K562 (cell line): ENCODE measurements around the gene POT1. TPM values are rescaled to one million over a fixed set of nuclear protein-coding genes. Genes with fewer than 3 reads are reported as not detected.
A peak's percentile ranks its signal among the peaks of the same experiment; 100 is the strongest.

ENCODE experiments used
- C11orf30 ChIP-seq: fragments of 450-650 bp; IDR thresholded peaks from 2 replicates; pipeline ENCODE4 v1.6.1; 2016; ENCODE audit warnings: low read depth, mild to moderate bottlenecking
- CBFB ChIP-seq: sonication (generic); formaldehyde crosslinking; IDR thresholded peaks from 2 replicates; pipeline ENCODE4 v1.4.0; 2020; ENCODE audit warnings: mild to moderate bottlenecking, missing genetic modification reagents
- CTBP1 ChIP-seq: fragments of 450-650 bp; IDR thresholded peaks from 2 replicates; pipeline ENCODE4 v1.6.1; 2016; ENCODE audit warnings: borderline replicate concordance
- CTCF ChIP-seq, 3 experiments: IDR thresholded peaks in 2 of 3; conservative IDR thresholded peaks in 1 of 3; 2 replicates each; pipeline ENCODE4 v1.5.1; 2011 to 2012; ENCODE audit warnings: low read length in 3 of 3, mild to moderate bottlenecking in 3 of 3, control low read depth in 2 of 3, improper control_type of control experiment in 1 of 3, inconsistent platforms in 1 of 3, low read depth in 1 of 3, mixed read lengths in 1 of 3, moderate library complexity in 1 of 3; ENCODE audit not compliant: insufficient read depth in 2 of 3
- FOXA1 ChIP-seq: fragments of 450-650 bp; IDR thresholded peaks from 2 replicates; pipeline ENCODE4 v1.6.1; 2016; ENCODE audit warnings: mild to moderate bottlenecking, borderline replicate concordance
- FOXP1 ChIP-seq: sonication (generic); formaldehyde crosslinking; IDR thresholded peaks from 2 replicates; pipeline ENCODE4 v1.8.0; 2022; ENCODE audit warnings: mild to moderate bottlenecking, missing genetic modification reagents
- HEY1 ChIP-seq: fragments of 250-450 bp; sonication (Bioruptor Pico); IDR thresholded peaks from 2 replicates; pipeline ENCODE4 v1.5.0; 2020; ENCODE audit warnings: mild to moderate bottlenecking, moderate library complexity, borderline replicate concordance
- KAT2B ChIP-seq: IDR thresholded peaks from one replicate; pipeline ENCODE4 v1.6.1; 2012; ENCODE audit warnings: low read depth, mild to moderate bottlenecking, control low read depth, inconsistent platforms, low read length, moderate library complexity
- KLF13 ChIP-seq: fragments of 450-650 bp; IDR thresholded peaks from 2 replicates; pipeline ENCODE4 v1.6.1; 2016; ENCODE audit warnings: missing genetic modification characterization, low read depth, mild to moderate bottlenecking, missing compliant biosample characterization, moderate library complexity, borderline replicate concordance
- PHTF2 ChIP-seq: fragments of 250-450 bp; sonication (Bioruptor Pico); IDR thresholded peaks from 2 replicates; pipeline ENCODE4 v1.5.0; 2021; ENCODE audit warnings: mild to moderate bottlenecking
- POLR3A ChIP-seq: IDR thresholded peaks from 2 replicates; pipeline ENCODE4 v1.6.1; 2011; ENCODE audit warnings: borderline replicate concordance, mild to moderate bottlenecking, moderate library complexity; ENCODE audit not compliant: insufficient read length, insufficient read depth; ENCODE audit errors: extremely low read depth
- POLR3G ChIP-seq: IDR thresholded peaks from 2 replicates; pipeline ENCODE4 v1.6.1; 2011; ENCODE audit not compliant: insufficient read length, insufficient replicate concordance; ENCODE audit errors: extremely low read depth
- RHOXF2B ChIP-seq: fragments of 250-450 bp; sonication (Bioruptor Pico); conservative IDR thresholded peaks from 2 replicates; pipeline ENCODE4 v1.5.1; 2021
- SRSF7 ChIP-seq: fragments of 200-400 bp; formaldehyde crosslinking; optimal IDR thresholded peaks from 2 replicates; pipeline ENCODE3; 2017; ENCODE audit warnings: mild to moderate bottlenecking, low read depth, low read length
- SUPT5H ChIP-seq: fragments of 450-650 bp; IDR thresholded peaks from 2 replicates; pipeline ENCODE4 v1.6.1; 2016
- THAP7 ChIP-seq: fragments of 250-450 bp; sonication (Bioruptor Pico); IDR thresholded peaks from 2 replicates; pipeline ENCODE4 v1.5.0; 2021
- ZNF121 ChIP-seq: sonication (generic); formaldehyde crosslinking; conservative IDR thresholded peaks from 2 replicates; pipeline ENCODE4 v1.8.0; 2022; ENCODE audit warnings: missing genetic modification reagents
- ZNF239 ChIP-seq: fragments of 250-450 bp; sonication (Bioruptor Pico); IDR thresholded peaks from 2 replicates; pipeline ENCODE4 v1.4.0; 2020; ENCODE audit warnings: mild to moderate bottlenecking
- ZNF253 ChIP-seq: fragments of 250-450 bp; sonication (Bioruptor Pico); conservative IDR thresholded peaks from 2 replicates; pipeline ENCODE4 v1.6.1; 2021; ENCODE audit warnings: mild to moderate bottlenecking
- ZNF3 ChIP-seq: fragments of 250-450 bp; sonication (Bioruptor Pico); IDR thresholded peaks from 2 replicates; pipeline ENCODE4 v1.5.0; 2021; ENCODE audit warnings: mild to moderate bottlenecking, moderate library complexity
- ZNF316 ChIP-seq: fragments of 450-650 bp; IDR thresholded peaks from 2 replicates; pipeline ENCODE4 v1.6.1; 2016
- ZNF668 ChIP-seq: fragments of 250-450 bp; sonication (Bioruptor Pico); IDR thresholded peaks from 2 replicates; pipeline ENCODE4 v1.8.0; 2022; ENCODE audit warnings: mild to moderate bottlenecking, inconsistent platforms
- ZNF707 ChIP-seq: fragments of 250-450 bp; sonication (Bioruptor Pico); conservative IDR thresholded peaks from 2 replicates; pipeline ENCODE4 v1.8.0; 2022; ENCODE audit warnings: inconsistent platforms, mild to moderate bottlenecking, moderate library complexity
- ZNF766 ChIP-seq: fragments of 200-800 bp; sonication (Bioruptor generic); conservative IDR thresholded peaks from 2 replicates; pipeline ENCODE4 v1.6.1; 2016; ENCODE audit warnings: missing genetic modification characterization, missing compliant biosample characterization
- polyA plus RNA-seq, 8 experiments: library from polyadenylated mRNA; depleted of rRNA in 4 of 8; stranded (reverse) in 5 of 8; unstranded in 3 of 8; fragments of >200 nt; fragmentation: Nextera tagmentation in 2 of 8; fragmentation: Illumina TruSeq in 1 of 8; extraction: Ambion mirVana in 2 of 8; extraction: Trizol in 1 of 8; gene quantifications; 2 replicates each; pipeline versions ENCODE4 v1.2.1 to v1.2.3, GENCODE V29; 2011 to 2014; ENCODE audit warnings: inconsistent platforms in 1 of 8, missing spikeins in 1 of 8
- total RNA-seq, 7 experiments: library from RNA; depleted of rRNA in 6 of 7; stranded (reverse); fragments of >200 nt in 6 of 7; fragmentation: Illumina TruSeq in 2 of 7; extraction: Trizol in 2 of 7; gene quantifications; 2 replicates each; pipeline versions ENCODE4 v1.2.1 to v1.2.3, GENCODE V29; 2011 to 2021; ENCODE audit warnings: low replicate concordance in 1 of 7
- TF ChIP-seq, protein P1 (sequence below), 2 experiments: IDR thresholded peaks in 1 of 2; conservative IDR thresholded peaks in 1 of 2; 2 replicates each; pipeline ENCODE4 v1.6.1; 2016; ENCODE audit warnings: low read depth in 2 of 2, mild to moderate bottlenecking in 1 of 2, missing compliant biosample characterization in 1 of 2, missing genetic modification characterization in 1 of 2, moderate library complexity in 1 of 2

The POT1 gene
- total and polyA plus RNA-seq, 9 of the 15 experiments (the other 6 are each of a cell fraction or from before 2014, with no cell fraction given): 37.9 to 140 (median 63.6) TPM

- TF ChIP-seq, protein P1, sequence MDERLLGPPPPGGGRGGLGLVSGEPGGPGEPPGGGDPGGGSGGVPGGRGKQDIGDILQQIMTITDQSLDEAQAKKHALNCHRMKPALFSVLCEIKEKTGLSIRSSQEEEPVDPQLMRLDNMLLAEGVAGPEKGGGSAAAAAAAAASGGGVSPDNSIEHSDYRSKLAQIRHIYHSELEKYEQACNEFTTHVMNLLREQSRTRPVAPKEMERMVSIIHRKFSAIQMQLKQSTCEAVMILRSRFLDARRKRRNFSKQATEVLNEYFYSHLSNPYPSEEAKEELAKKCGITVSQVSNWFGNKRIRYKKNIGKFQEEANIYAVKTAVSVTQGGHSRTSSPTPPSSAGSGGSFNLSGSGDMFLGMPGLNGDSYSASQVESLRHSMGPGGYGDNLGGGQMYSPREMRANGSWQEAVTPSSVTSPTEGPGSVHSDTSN (CRISPR knock-in tag; IDR thresholded peaks at IDR 0.05; ENCODE audit: low read depth): no peak
- TF ChIP-seq, protein P1 (tag; conservative IDR thresholded peaks at IDR 0.05; ENCODE audit: low read depth): no peak
- TF ChIP-seq FOXA1: no peak
- no peak for TF ChIP-seq POLR3G
- 0 out of 2 replicates have a peak, but pooled peaks have one; percentile 12 for TF ChIP-seq ZNF766 (CRISPR knock-in tag)
- no peak for TF ChIP-seq RHOXF2B
- TF ChIP-seq THAP7 (CRISPR knock-in tag): no peak
- no peak for TF ChIP-seq FOXP1
- peak; percentile 97 for TF ChIP-seq C11orf30
- peak; percentile 97 for TF ChIP-seq CTBP1
- TF ChIP-seq ZNF668: no peak
- no peak for TF ChIP-seq ZNF121 (CRISPR knock-in tag)
- peak; percentile 93 for TF ChIP-seq SUPT5H
- TF ChIP-seq CBFB (CRISPR knock-in tag): no peak
- no peak for TF ChIP-seq POLR3A
- no peak for TF ChIP-seq ZNF707 (CRISPR knock-in tag)
- no peak for TF ChIP-seq PHTF2
- no peak for TF ChIP-seq CTCF (IDR thresholded peaks at IDR 0.05 in 2 of 3, conservative IDR thresholded peaks at IDR 0.05 in 1 of 3; ENCODE audit: insufficient read depth in 2 of 3, low read depth in 1 of 3, low read length in 3 of 3)
- TF ChIP-seq ZNF316: no peak
- no peak for TF ChIP-seq SRSF7
- no peak for TF ChIP-seq KLF13 (tag)
- TF ChIP-seq ZNF3 (CRISPR knock-in tag): no peak
- no peak for TF ChIP-seq ZNF239 (CRISPR knock-in tag)
- no peak for TF ChIP-seq HEY1 (CRISPR knock-in tag)
- no peak for TF ChIP-seq ZNF253 (CRISPR knock-in tag)
- no peak for TF ChIP-seq KAT2B
Measured at GRCh38 chr7:124929467-124930172, at the start of gene POT1 (continued).
